COLO668 (cell line): ENCODE measurements around the gene ZCCHC14.

ENCODE experiments used
- DNase-seq: peaks from one replicate; lab custom pipeline; 2025; ENCODE audit not compliant: unreplicated experiment; lab: John Stamatoyannopoulos, UW

Gene ZCCHC14

DNA sequence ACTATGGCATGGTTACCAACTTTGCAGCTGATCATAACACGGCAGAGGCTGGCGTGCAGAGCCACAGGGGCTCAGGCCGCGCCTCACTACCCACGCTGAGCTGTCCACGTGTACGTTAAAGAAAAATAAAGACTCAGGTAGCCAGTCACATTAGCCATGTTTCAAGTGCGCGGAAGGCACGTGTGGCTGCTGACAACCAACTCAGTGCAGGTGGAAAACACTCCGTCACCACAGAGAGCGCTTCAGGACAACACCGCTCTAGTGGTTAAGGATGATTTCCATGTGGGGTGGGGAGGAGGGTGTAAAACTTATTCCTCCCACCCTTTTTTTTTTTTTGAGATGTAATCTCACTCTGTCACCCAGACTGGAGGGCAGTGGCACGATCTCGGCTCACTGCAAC, 33.8 kb downstream of the ZCCHC14 start:
- DNase-seq, result no peak

DNA sequence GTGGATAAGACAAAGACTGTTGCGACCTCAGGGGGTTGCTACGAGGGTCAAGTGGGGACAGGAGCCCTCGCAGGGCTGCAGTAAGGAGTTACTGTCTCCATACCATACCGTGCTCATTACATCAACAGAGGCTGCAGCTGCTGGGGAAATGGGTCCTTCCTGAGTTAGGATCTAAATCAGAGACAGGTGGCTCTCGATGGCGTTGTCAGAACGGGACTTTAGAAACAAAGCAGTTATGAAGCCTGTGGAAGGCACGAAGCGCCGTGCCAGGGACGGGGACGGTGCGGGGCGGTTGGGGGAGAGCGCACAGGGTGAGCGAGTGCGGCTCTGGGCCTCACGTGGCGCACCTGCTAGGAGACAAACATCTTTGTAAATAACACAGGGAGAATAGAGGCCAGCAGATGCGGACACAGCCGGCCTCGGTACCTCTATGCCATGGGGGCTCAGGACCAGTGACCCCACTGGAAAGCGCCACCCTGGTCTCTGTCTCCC, 34.4 kb downstream of the ZCCHC14 start:
- DNase-seq, result no peak

DNA sequence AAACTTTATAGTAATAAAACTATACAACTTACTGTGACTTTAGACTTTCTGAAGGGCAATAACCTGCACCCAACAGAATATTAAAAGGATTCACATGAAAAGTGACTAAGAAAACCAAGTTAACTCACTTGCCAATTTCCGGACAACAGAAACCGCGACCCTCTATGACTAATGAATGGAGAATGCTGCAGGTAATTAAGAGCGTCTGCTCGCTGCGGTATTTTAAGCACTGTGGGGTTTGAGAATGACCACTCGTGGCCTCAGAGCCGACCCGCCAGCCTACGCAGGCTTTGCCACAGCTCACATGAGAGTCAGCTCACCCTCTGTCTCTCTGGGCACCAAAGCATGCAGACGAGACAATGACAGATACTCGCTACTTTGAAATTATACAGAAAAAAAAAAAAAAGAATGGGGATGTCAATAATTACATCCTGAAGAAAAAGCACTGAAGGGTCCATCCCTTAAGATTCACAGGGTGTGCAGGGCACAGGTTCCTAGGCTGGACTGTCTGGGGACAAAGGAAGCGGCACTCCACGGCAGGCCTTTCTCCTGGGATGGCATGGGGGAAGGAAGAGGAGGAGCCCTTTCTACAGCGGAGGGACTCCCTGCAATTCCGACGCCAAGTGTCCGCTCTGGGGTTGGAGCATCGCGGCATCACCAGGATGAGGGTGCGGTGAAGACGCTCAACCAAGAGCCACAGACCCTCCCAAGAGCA, 35.0 kb downstream of the ZCCHC14 start:
- no peak for DNase-seq

DNA sequence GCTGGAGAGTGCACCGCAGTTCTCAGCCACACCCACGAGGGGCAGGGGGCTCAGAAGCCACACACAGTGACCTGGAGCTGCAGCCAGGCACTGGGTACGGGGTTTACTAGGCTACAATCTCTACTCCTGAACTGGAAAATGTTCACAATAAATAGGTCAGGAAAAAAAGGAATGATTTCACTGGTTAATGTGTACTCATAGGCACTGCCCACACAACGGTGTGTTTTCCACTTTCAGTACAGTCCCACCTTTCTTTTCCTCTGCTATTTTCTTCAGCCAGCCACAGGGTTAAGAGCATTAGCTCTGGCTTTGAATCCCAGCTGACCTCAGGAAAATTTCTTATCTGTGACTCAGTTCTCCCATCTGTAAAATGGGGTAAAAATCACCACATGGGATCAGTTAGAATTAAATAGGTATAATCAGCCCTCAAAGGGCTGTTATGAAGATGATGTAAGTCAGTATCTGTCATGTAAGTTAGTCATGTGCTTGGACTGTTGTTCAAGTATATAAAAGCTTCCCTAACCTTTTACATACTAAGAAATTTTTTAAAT, 35.7 kb downstream of the ZCCHC14 start:
- no peak for DNase-seq

DNA sequence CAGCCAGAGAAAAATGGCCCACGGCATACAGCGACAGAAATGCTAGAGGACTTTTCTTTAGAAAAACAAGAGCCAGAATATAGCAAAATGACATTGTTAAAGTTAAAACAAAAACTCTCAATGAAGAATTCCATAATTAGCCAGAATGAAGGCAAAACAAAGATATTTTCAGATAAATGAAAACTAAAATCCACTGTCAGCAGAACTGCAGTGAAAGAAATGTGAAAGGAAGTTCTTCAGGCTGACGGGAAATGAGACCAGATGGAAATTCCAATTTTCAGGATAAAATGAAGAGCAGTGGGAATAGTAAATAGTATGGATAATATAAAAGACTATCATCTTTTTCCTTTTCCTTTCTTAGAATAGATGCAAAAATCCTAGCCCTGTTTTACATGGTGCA, 38.4 kb downstream of the ZCCHC14 start:
- no peak for DNase-seq

DNA sequence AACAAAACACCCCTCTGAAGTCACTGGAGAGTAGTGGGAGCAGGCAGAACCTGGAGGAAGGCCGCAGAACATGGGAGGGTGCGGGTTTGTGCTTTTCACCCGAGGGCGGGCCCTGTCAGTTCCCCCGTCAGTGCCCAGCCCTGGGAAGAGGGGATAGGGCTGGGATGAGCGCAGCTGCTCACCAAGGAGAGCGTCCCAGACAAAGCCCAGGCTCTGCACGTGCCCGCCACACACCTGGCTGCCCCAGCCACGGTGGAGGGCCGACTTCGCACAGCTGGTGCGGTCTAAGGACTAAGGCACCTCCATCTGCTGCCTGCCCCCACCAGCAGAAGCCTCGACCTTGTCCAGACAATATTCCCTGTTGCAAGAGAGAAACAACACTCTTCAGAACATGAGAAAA, 39.5 kb downstream of the ZCCHC14 start:
- no peak for DNase-seq

DNA sequence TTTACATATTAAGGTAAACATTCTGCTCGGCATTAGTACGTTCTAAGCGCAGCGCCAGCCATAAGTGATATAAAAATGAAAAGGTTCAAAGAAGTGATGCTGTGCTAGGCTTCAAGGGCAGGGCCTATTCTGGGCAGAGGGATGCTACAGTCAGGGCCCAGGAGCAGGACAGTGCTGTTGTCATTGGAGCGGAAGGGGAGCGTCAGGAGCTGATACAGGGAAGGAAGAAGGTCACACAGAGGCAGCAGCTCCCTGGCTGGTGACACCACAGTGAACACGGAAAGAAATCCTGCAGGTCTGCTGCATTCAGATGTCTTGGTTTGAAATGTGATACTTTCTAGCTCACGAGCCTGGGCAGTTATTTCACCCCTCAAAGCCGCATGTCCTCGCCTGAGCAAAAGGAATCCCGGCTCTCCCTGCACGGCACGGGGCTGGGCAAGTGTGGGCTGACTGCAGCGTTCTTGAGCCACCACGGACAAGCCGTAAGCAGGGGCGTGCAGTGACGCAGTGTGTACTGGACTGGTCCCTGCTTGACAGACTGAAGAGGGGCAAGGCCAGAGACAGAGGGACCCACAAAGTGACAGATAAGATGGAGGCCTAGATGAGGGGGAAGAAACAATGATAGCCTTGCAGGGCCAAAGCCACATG, 41.1 kb downstream of the ZCCHC14 start:
- no peak for DNase-seq

DNA sequence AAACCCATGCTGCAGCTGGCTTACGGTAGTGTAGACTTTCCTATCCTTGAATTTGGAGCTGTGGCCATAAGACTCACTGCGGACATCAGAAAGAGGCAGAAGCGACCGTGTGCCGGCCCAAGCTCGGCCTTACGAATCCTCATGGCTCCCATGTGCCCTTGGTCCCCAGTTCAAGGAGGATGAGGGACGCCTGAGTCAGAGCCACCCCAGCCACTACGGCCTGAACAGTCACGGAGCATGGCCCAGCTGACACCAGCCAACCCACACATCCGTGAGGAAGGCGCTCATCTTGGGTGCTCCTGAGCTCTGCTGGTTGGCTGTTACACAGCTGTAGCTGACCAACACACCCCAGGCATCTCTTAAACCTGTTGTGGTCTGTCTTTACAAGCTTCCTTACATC, 44.0 kb downstream of the ZCCHC14 start:
- no peak for DNase-seq

DNA sequence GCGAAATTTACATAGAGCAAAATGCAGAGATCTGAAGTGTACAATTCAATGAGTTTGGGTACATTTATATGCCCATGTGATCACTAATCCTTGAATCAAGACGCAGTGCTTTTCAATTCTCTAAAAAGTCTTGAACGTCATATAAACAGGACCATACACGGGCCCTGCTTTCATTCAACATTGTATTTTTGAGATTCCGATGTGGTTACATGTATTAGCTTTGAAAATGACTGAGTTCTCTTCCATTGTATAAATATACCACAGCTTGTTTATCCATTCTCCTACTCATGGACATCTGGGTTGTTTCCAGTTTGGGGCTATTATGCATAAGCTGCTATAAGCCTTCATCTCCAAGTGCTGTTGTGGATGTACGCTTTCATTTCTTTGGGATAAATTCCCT, 45.5 kb downstream of the ZCCHC14 start:
- DNase-seq, result no peak

DNA sequence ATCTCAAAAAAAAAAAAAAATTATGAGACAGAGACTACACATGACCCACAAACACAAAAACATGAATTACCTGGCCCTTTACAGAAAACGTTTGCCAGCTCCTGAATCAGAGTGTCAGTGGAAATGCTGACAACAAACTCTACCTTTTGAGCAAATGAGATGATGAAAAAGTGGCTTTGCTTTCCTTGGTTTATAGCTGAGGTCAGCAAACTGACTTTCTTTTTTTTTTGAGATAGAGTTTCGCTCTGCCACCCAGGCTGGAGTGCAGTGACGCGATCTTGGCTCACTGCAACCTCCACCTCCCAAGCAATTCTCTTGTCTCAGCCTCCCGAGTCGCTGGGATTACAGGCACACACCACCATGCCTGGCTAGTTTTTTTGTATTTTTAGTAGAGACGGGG, 46.3 kb downstream of the ZCCHC14 start:
- no peak for DNase-seq

DNA sequence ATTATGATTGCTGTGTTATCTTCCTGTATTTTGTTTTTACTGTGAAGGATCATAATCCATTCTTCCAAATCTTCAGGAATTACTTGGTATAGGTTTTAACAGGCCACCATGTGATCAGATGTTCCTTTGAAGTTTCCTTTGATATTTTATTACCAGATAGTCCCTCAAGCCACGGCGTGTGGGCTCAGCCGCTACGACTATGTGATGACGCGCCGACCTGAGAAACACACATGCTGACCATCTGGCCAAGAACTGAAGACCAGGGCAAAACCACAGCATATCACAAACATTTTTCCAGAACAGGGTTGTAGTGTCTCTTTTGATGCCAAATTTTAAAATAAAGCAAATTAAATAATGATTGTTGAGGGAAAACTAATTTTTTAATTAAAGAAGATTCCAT, 47.3 kb downstream of the ZCCHC14 start:
- DNase-seq, result no peak

DNA sequence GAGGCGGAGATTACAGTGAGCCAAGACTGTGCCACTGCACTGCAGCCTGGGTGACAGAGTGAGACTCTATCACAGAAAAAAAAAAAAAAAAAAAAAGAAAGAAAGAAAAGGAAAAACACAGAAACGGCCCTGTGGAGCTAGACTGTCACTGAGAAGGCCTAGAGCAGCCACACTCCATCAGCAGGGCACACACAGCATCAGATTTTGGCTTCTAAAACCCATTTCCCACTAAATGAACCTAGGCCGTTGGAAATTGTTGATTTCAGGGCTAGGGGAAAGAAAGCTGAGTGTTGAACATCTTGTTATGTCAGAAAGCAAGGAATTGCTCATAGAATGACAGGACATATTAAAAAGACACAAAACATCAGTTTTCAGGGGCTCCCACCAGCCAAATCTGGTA, 48.9 kb downstream of the ZCCHC14 start:
- DNase-seq, result no peak

DNA sequence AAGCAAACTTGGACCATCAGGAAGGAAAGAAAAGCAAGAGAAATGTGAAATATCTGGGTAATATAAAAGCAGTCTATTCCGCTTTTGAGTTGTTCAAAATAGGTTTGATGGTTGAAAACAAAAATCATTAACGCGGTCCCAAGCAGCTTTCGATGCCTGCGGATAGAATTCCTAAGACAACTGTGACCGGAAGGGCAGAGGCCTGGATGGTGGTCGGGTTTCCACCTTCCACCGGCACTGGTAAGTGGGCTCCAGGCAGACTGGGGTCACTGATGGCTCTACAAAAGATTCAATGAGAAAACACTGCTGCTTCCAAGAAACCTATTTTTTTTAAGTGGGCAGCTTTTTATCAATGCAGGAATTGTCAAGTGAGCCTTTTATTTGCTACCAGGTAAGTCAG, 49.8 kb downstream of the ZCCHC14 start:
- no peak for DNase-seq

DNA sequence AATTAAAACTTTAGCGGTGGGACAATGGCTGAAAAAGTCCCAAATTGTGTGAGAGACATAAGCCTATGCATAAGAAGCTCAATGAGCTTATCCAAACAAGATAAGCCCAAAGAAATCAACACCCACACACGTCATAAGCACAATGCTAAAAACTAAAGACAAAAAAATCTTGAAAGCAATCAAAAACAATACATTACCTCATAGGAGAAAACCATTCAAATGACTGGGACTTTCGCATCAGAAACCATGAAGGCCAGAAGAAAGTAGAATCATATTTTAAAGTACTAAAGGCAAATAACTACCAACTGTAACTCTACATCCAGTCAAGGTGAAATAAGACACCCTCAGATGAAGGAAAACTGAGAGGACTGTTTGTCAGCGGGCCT, 50.2 kb downstream of the ZCCHC14 start:
- no peak for DNase-seq

DNA sequence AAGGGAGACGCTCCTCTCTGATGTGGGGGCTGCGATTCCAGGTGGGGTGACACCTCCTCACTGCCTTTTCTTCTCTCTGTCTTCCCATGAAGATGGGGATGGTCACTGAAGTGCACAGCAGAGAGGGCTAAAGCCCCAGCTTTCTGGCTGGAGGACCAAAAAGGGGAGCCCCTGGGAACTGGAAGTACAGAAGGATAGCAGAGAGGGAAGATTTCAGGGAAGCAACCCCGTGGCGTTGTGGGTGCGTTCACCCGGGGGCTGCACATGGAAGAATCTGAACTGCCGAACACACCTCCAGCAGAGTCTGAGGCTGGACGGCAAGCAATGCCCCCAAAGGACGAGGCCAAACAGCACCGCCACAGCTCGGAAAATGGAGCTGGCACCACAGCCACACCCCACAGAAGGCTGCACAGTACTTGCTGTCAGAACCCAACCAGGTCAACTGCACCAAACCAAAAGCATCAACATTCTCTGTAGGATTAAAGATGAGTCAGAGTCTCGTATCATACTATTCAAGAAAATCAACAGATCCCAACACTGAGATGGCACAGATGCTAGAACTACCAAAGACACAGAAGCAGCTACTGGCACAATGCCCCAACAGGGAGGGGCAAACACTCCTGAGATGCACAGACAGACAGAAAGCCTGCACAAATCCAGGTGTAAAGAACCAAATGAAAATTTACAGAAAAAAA, 50.8 kb downstream of the ZCCHC14 start:
- no peak for DNase-seq

DNA sequence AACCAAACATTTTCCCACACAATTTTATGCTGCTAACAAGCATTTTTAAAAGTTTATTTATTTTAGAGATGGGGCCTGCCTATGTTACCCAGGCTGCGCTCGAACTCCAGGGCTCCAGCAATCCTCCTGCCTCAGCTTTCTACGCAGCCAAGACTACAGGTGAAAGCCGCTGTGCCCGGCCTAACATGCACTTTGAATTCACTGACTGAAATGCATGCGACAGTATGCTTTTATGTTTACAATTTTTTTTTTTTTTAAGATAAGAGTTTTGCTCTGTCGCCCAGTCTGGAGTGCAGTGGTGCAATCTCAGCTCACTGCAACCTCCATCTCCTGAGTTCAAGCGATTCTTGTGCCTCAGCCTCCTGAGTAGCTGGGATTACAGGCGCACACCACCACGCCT, 52.9 kb downstream of the ZCCHC14 start:
- no peak for DNase-seq

DNA sequence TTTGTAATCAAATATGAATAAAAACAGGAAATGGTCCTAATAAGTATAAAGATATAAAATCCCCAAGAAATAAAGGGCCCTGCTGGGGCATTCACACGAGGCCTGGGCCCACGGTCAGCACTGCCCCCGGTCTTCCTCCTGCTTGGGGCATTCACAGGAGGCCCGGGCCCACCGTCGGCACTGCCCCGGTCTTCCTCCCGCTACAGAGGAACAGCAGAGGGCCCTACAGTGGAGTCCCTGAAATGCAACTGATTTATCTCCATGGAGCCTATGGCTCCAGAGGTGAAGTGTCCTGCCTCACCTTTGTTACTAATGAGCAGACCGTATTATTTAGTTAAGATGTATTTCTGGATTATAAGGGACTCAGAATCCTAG, 54.2 kb downstream of the ZCCHC14 start:
- no peak for DNase-seq

DNA sequence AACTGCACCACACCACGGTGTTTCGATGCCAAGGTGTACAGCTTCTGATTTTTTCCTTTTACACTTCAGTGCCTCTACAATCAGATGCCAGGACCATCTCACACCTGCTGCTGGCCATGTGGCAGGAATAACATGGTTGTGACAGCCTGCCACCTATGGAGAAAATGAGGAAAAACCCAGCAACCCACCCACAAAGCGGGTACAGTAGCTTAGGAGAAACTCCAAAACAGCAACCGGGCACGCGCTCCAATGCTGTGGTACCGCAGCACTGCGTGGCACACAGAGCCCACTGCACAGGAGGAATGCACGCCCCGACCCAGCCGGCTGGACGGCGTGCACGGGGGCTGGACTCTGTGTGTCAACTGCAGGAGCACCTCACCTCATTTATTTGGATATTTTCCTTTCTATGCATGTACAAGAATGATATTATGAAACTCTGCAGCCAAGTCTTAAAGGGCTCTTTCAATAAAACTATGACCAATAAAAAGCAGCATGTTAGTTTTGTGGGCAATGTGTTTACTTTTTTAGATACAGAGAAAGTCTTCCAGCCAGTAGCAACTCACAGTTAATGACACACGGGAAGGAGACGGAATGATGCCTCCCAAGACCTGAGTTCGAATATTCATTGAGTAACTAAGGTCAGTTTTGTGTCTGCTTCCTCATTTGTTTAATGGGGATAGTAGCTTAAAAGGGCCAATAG, 54.8 kb downstream of the ZCCHC14 start:
- DNase-seq, result no peak

DNA sequence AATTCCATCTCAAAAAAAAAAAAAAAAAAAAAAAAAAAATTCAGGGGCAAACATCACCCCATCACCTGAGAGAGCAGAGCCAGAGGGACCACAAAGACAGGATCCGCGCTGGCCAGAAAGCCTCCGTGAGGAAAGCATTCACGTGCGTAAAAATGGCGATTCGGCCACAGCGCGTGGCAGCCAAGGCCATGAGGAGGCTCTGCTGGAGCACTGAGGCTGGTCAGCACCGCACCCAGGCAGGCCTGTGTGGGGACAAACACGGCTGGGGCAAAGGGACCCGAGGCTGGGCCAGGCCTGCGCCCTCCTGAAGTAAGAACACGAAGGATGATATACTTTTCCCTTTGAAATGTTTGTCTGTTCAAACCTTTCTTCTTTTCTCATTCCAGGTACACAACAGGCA, 55.5 kb downstream of the ZCCHC14 start:
- DNase-seq, result no peak

DNA sequence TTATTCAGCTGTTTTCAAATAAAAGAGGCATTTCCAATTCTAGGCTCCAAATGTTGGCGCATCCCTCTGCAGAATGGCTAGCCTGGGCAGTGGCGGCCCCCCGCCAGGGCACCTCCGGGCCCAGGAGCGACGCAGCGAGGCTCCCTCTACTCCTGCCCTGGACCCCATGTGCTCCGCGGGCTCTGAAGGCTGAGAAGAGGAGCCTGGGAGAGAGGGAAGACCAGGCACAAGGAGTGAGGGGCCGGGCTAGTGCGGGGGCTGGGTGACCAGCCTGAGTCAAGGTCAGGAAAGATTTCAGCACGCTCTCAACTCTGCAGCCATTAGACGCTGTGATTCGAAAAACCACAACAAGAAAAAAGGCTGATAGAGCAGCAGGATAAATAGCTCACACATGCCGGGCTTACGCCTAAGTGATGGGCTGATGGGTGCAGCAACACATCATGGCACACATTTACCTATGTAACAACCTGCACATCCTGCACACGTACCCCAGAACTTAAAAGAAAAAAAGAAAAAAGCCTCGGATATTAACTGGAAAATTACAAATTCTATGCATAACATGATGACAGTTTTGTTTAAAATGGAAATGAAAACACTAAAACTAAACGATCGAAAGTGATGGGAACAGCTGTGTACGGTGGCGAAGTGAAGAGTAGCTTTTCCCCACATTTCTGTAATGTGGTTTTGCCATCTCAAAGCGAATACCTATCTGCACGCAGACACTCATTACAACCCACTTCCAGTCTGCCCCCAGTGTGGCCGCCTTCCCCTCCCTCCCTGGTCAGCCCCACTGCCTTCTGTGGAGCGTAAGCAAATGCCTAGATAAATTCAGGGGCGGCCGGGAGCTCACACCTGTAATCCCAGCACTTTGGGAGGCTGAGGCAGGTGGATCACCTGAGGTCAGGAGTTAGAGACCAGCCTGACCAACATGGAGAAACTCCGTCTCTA, 56.3 kb downstream of the ZCCHC14 start:
- no peak for DNase-seq
